ENCODE results near the gene AHI1. TPM values are rescaled to one million over a fixed set of nuclear protein-coding genes. Genes with fewer than 3 reads are reported as not detected.

The AHI1 gene
- total RNA-seq, 1 donor from 2014 or later = 9.3 TPM

GRCh38 chr6:135296715-135297114 is 200.8 kb downstream of the AHI1 start:
- Histone ChIP-seq H3K4me1 (no peaks in the 10 kb centered on the region), H3K27me3 (ENCODE audit: low read depth) (no peaks in the 10 kb centered on the region), H3K9me3 (replicated peaks) (peaks cover 12% of the 10 kb centered on the region), H3K27ac (replicated peaks) (no peak overlapping the region), H3K36me3 (peaks cover 21% of the 10 kb centered on the region), H3K4me3 (no peak overlapping the region)
- DNase-seq = no peak
- intact Hi-C loops (cut with micrococcal nuclease) = no loop called here
- no peak for TF ChIP-seq CTCF (IDR thresholded peaks at IDR 0.05; ENCODE audit: borderline replicate concordance)

GRCh38 chr6:135295085-135295484 is 202.5 kb downstream of the AHI1 start:
- Histone ChIP-seq H3K4me3 (no peak overlapping the region), H3K27me3 (ENCODE audit: low read depth) (no peaks in the 10 kb centered on the region), H3K36me3 (peaks cover 22% of the 10 kb centered on the region), H3K27ac (replicated peaks) (no peak overlapping the region), H3K9me3 (replicated peaks) (peaks cover 12% of the 10 kb centered on the region), H3K4me1 (no peaks in the 10 kb centered on the region)
- intact Hi-C loops (cut with micrococcal nuclease) = no loop called here
- no peak for TF ChIP-seq CTCF (IDR thresholded peaks at IDR 0.05; ENCODE audit: borderline replicate concordance)
- no peak for DNase-seq

GRCh38 chr6:135291288-135292076 is 206.1 kb downstream of the AHI1 start:
- H3K4me1 ChIP-seq = no peaks in the 10 kb centered on the region
- no peaks in the 10 kb centered on the region for H3K27me3 ChIP-seq (ENCODE audit: low read depth)
- peaks cover 38% of the 10 kb centered on the region for H3K36me3 ChIP-seq
- no peak overlapping the region for H3K4me3 ChIP-seq
- H3K9me3 ChIP-seq (replicated peaks) = peaks cover 12% of the 10 kb centered on the region
- no peak overlapping the region for H3K27ac ChIP-seq (replicated peaks)
- no peak for TF ChIP-seq CTCF (IDR thresholded peaks at IDR 0.05; ENCODE audit: borderline replicate concordance)
- intact Hi-C loops (cut with micrococcal nuclease) = no loop called here
- no peak for DNase-seq

- Histone ChIP-seq H3K4me1 (no peaks in the 10 kb centered on the region), H3K36me3 (peaks cover 26% of the 10 kb centered on the region), H3K9me3 (replicated peaks) (peaks cover under 1% of the 10 kb centered on the region), H3K27ac (replicated peaks) (no peak overlapping the region), H3K4me3 (no peak overlapping the region), H3K27me3 (ENCODE audit: low read depth) (no peaks in the 10 kb centered on the region)
- intact Hi-C loops (cut with micrococcal nuclease) = no loop called here
- DNase-seq = no peak
- TF ChIP-seq CTCF (IDR thresholded peaks at IDR 0.05; ENCODE audit: borderline replicate concordance) = no peak
Observed at GRCh38 chr6:135289816-135290215, 207.7 kb downstream of the AHI1 start.

GRCh38 chr6:135286962-135287538 is 210.5 kb downstream of the AHI1 start:
- no peak for TF ChIP-seq CTCF (IDR thresholded peaks at IDR 0.05; ENCODE audit: borderline replicate concordance)
- no peaks in the 10 kb centered on the region for H3K4me1 ChIP-seq
- peaks cover 26% of the 10 kb centered on the region for H3K36me3 ChIP-seq
- DNase-seq = no peak
- intact Hi-C loops (cut with micrococcal nuclease) = no loop called here
- no peaks in the 10 kb centered on the region for H3K9me3 ChIP-seq (replicated peaks)
- no peak overlapping the region for H3K27ac ChIP-seq (replicated peaks)
- H3K4me3 ChIP-seq = no peak overlapping the region
- no peaks in the 10 kb centered on the region for H3K27me3 ChIP-seq (ENCODE audit: low read depth)

Measured in left ventricle myocardium inferior (tissue), 1 donor.